SU-DHL-6 (cell line): ENCODE results near the gene MDFI.

Source experiments
- H2AFZ ChIP-seq: fragments of 200-600 bp; sonication (generic); 2 replicates; pipeline ENCODE4 v1.6.1; 2014; ENCODE audit warnings: low read depth, mild to moderate bottlenecking, moderate library complexity, mixed read lengths, antibody characterized with exemption, low read length; ENCODE audit not compliant: severe bottlenecking
- H3F3A ChIP-seq: fragments of 200-600 bp; shearing (Covaris generic); 2 replicates; pipeline ENCODE4 v1.6.0; 2016; ENCODE audit warnings: antibody characterized with exemption, mild to moderate bottlenecking; ENCODE audit not compliant: insufficient read depth
- H3K27ac ChIP-seq: fragments of 200-600 bp; sonication (generic); 2 replicates; pipeline ENCODE4 v1.5.1; 2016; ENCODE audit warnings: low read depth, mild to moderate bottlenecking, low read length, moderate library complexity, mixed read lengths
- H3K27me3 ChIP-seq: fragments of 200-600 bp; sonication (generic), shearing (Covaris generic); 2 replicates; pipeline ENCODE4 v1.6.0; 2014; ENCODE audit warnings: mild to moderate bottlenecking, low read length
- H3K36me3 ChIP-seq: fragments of 200-600 bp; sonication (generic); 2 replicates; pipeline ENCODE4 v1.6.1; 2014; ENCODE audit warnings: mild to moderate bottlenecking, low read length, mixed read lengths
- H3K4me2 ChIP-seq: fragments of 300-600, 200-600 bp; shearing (Covaris generic), sonication (generic); 2 replicates; pipeline ENCODE4 v1.6.0; 2014; ENCODE audit warnings: low read length, low read depth, mild to moderate bottlenecking; ENCODE audit not compliant: poor library complexity, severe bottlenecking
- H3K4me3 ChIP-seq: fragments of 200-600 bp; sonication (generic); 2 replicates; pipeline ENCODE4 v1.5.1; 2014; ENCODE audit warnings: antibody characterized with exemption, low read length, mild to moderate bottlenecking, mixed read lengths; ENCODE audit not compliant: insufficient read depth, poor library complexity, severe bottlenecking
- H3K79me2 ChIP-seq: fragments of 200-600 bp; sonication (generic); 2 replicates; pipeline ENCODE4 v1.6.1; 2014; ENCODE audit warnings: mild to moderate bottlenecking, low read length, moderate library complexity; ENCODE audit not compliant: insufficient read depth
- H3K9ac ChIP-seq: fragments of 200-600 bp; sonication (generic); 2 replicates; pipeline ENCODE4 v1.7.0; 2014; ENCODE audit warnings: mild to moderate bottlenecking, low read length
- H3K9me2 ChIP-seq: fragments of 200-600 bp; sonication (generic); replicated peaks from 2 replicates; pipeline ENCODE4 v1.6.1; 2014; ENCODE audit warnings: low read length; ENCODE audit not compliant: insufficient read depth
- H3K9me3 ChIP-seq: fragments of 200-600 bp; sonication (generic); 2 replicates; pipeline ENCODE4 v1.6.1; 2014; ENCODE audit warnings: low read length, mixed read lengths; ENCODE audit not compliant: insufficient read depth
- H4K20me1 ChIP-seq: fragments of 200-600 bp; sonication (generic); 2 replicates; pipeline ENCODE4 v1.6.1; 2014; ENCODE audit warnings: low read depth, mild to moderate bottlenecking, antibody characterized with exemption, low read length, moderate library complexity, mixed read lengths
- EZH2phosphoT487 ChIP-seq: fragments of 200-600 bp; sonication (generic), shearing (Covaris generic); conservative IDR thresholded peaks from 2 replicates; pipeline ENCODE4 v1.6.1; 2018; ENCODE audit warnings: mild to moderate bottlenecking, antibody characterized with exemption, low read length, moderate library complexity, mixed read lengths
- TF ChIP-seq, protein P1 (sequence below): fragments of 200-600 bp; sonication (generic); IDR thresholded peaks from one replicate; pipeline ENCODE4 v1.5.1; 2017; ENCODE audit warnings: antibody characterized with exemption, mild to moderate bottlenecking, low read length, moderate library complexity; ENCODE audit not compliant: insufficient read depth, poor library complexity, severe bottlenecking

MDFI gene

DNA sequence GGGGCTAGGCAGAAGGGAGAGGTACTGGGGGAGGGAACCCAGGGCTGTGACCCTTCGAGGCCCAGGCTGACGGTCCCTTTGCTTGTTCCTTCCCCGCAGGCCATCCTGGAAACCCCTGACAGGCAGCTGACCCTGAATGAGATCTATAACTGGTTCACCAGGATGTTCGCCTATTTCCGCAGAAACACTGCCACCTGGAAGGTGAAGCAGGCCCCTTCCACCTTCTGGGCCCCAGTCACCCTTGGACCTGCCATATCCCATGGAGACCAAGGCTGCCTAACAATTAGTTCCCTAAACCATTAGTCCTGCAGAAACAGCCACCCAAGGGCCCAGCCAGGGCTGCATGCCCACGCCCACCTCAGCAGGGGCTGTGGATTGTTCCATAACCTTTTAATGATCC lies 47.1 kb upstream of the MDFI start:
- H3K9me3 ChIP-seq: no peaks in the 10 kb centered on the region
- no peak for TF ChIP-seq EZH2phosphoT487
- no peaks in the 10 kb centered on the region for H3K9me2 ChIP-seq
- H3K36me3 ChIP-seq: no peaks in the 10 kb centered on the region
- no peaks in the 10 kb centered on the region for H3F3A ChIP-seq
- no peak overlapping the region for H3K9ac ChIP-seq
- H4K20me1 ChIP-seq: no peaks in the 10 kb centered on the region
- H3K4me2 ChIP-seq: no peak overlapping the region
- H3K27me3 ChIP-seq: no peaks in the 10 kb centered on the region
- H3K79me2 ChIP-seq: no peaks in the 10 kb centered on the region
- no peak overlapping the region for H3K4me3 ChIP-seq
- no peak overlapping the region for H3K27ac ChIP-seq
- no peak overlapping the region for H2AFZ ChIP-seq

DNA sequence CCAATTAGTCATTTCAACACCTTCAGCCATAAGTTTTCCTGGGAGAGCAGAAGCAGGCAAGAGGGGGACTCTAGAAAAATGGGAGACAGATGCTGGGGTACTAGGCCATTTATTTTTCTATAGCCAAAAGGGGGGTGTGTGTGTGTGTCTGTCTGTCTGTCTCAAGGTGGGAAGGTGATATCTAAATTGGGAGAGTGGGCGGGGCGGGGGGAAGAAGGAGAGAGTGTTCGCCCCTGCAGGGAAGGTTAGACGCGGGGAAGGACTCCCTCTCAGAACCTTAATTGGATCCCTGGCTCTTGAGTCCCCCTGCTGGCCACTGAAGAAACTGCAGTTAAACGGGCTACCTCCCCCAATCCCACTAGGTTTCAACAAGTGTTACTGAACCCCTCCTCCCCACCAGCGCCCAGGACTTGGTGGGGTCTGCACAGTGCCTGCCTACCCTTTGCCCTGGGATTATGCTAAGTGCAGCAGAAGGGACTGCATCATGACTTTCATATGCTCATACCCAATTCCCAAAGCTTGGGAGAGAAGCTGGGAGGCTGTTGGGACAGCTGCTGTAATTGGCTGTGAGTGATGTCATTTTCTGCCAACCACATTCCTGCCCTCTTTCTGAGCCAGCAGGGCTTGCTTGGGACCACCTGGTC lies 46.3 kb upstream of the MDFI start:
- H3K4me3 ChIP-seq: no peak overlapping the region
- H3K9ac ChIP-seq: no peak overlapping the region
- no peaks in the 10 kb centered on the region for H3K9me3 ChIP-seq
- H3K27me3 ChIP-seq: no peaks in the 10 kb centered on the region
- no peaks in the 10 kb centered on the region for H3K9me2 ChIP-seq
- TF ChIP-seq, protein P1, sequence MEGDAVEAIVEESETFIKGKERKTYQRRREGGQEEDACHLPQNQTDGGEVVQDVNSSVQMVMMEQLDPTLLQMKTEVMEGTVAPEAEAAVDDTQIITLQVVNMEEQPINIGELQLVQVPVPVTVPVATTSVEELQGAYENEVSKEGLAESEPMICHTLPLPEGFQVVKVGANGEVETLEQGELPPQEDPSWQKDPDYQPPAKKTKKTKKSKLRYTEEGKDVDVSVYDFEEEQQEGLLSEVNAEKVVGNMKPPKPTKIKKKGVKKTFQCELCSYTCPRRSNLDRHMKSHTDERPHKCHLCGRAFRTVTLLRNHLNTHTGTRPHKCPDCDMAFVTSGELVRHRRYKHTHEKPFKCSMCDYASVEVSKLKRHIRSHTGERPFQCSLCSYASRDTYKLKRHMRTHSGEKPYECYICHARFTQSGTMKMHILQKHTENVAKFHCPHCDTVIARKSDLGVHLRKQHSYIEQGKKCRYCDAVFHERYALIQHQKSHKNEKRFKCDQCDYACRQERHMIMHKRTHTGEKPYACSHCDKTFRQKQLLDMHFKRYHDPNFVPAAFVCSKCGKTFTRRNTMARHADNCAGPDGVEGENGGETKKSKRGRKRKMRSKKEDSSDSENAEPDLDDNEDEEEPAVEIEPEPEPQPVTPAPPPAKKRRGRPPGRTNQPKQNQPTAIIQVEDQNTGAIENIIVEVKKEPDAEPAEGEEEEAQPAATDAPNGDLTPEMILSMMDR: peak; percentile 95
- TF ChIP-seq EZH2phosphoT487: no peak
- no peak overlapping the region for H3K27ac ChIP-seq
- no peaks in the 10 kb centered on the region for H3K36me3 ChIP-seq
- no peak overlapping the region for H2AFZ ChIP-seq
- no peaks in the 10 kb centered on the region for H3F3A ChIP-seq
- H3K4me2 ChIP-seq: no peak overlapping the region
- no peaks in the 10 kb centered on the region for H4K20me1 ChIP-seq
- no peaks in the 10 kb centered on the region for H3K79me2 ChIP-seq

DNA sequence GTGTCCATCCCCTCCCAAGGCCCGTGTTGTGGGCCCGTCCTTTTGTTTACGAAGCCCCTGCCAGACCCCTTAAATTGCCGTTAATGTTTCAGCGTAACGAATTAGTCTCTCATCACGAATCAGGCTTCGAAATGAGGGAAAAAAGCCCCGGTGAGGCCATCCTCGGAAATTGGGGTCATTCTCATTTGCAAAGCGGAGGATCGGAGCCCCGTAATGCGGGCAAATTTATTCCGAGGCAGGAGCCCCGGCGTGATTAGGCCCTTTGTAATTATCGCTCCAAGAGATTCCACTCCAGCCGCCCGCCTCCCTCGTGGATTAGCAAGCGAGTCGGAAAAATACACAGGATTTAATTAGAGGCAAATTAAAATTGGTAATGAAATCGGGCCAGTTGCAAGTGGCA lies 44.9 kb upstream of the MDFI start:
- Histone ChIP-seq H4K20me1 (no peaks in the 10 kb centered on the region), H3K36me3 (no peaks in the 10 kb centered on the region)

DNA sequence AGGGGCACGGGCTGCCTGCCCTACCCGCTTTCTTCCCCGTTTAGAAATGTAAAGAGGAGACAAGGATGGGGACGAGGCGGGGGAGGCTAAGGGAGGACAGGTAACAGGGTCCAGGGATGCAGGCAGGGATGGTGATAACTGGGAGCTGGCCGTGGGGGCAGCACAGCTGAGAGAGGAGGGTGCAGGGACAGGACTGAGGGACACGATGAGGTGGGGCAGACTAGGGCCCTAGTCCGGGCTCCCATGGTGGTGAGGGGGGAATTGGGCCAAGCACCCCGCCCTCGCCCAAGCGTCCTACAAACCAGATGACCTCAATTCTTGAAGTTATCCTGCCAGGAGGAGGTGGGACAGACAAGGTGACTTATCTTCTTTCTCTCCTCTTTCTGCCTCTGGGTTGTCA lies 44.4 kb upstream of the MDFI start:
- Histone ChIP-seq H3K79me2 (no peaks in the 10 kb centered on the region), H3K36me3 (no peaks in the 10 kb centered on the region), H3F3A (no peaks in the 10 kb centered on the region), H2AFZ (no peak overlapping the region), H3K4me3 (no peak overlapping the region), H3K27me3 (no peaks in the 10 kb centered on the region), H3K9me2 (no peaks in the 10 kb centered on the region), H3K27ac (no peak overlapping the region), H3K9ac (no peak overlapping the region), H3K9me3 (no peaks in the 10 kb centered on the region), H4K20me1 (no peaks in the 10 kb centered on the region), H3K4me2 (no peak overlapping the region)
- no peak for TF ChIP-seq EZH2phosphoT487
- TF ChIP-seq, protein P1: no peak

More for the DNA sequence above, 44.9 kb upstream of the MDFI start:
- Histone ChIP-seq H3K79me2 (no peaks in the 10 kb centered on the region), H2AFZ (no peak overlapping the region), H3K4me2 (no peak overlapping the region), H3K9me3 (no peaks in the 10 kb centered on the region), H3K4me3 (no peak overlapping the region), H3K9me2 (no peaks in the 10 kb centered on the region), H3K27me3 (no peaks in the 10 kb centered on the region), H3F3A (no peaks in the 10 kb centered on the region), H3K9ac (no peak overlapping the region), H3K27ac (no peak overlapping the region)
- TF ChIP-seq EZH2phosphoT487: no peak
- TF ChIP-seq, protein P1: no peak
